IPS-15b (cell line): Measurements from ENCODE around the gene APOA1.
"Not testable (repeated sequence)": the region's sequence is repeated elsewhere in the genome, so short reads cannot be mapped to it uniquely, and the experiment has no call there.

Experiments used
- H3K27me3 ChIP-seq: one replicate; pipeline ENCODE4 v1.6.1; 2013; ENCODE audit warnings: low read length; ENCODE audit not compliant: control insufficient read depth, insufficient read depth
- H3K36me3 ChIP-seq: one replicate; pipeline ENCODE4 v1.6.1; 2013; ENCODE audit warnings: low read length; ENCODE audit not compliant: control insufficient read depth, insufficient read depth
- H3K4me1 ChIP-seq: one replicate; pipeline ENCODE4 v1.6.1; 2013; ENCODE audit warnings: mild to moderate bottlenecking, low read length; ENCODE audit not compliant: control insufficient read depth, insufficient read depth
- H3K4me3 ChIP-seq: one replicate; pipeline ENCODE4 v1.5.1; 2013; ENCODE audit warnings: low read depth, low read length
- H3K9ac ChIP-seq: one replicate; pipeline ENCODE4 v1.6.1; 2013; ENCODE audit warnings: low read depth, mild to moderate bottlenecking, low read length
- H3K9me3 ChIP-seq: one replicate; pipeline ENCODE4 v1.6.1; 2013; ENCODE audit warnings: mild to moderate bottlenecking, low read length; ENCODE audit not compliant: control insufficient read depth, insufficient read depth

Gene APOA1

GRCh38 chr11:116842117-116842516 lies 4.7 kb upstream of the APOA1 start:
- Histone ChIP-seq H3K9me3 (no peaks in the 10 kb centered on the region), H3K27me3 (no peaks in the 10 kb centered on the region), H3K9ac (no peak overlapping the region), H3K36me3 (peaks cover 22% of the 10 kb centered on the region), H3K4me3 (no peak overlapping the region), H3K4me1 (no peaks in the 10 kb centered on the region)

- H3K4me3 ChIP-seq = no peak overlapping the region
These were observed 3.4 kb upstream of the APOA1 start for GRCh38 chr11:116840746-116841296.

GRCh38 chr11:116840224-116840745 lies 2.9 kb upstream of the APOA1 start:
- Histone ChIP-seq H3K4me1 (no peaks in the 10 kb centered on the region), H3K9me3 (no peaks in the 10 kb centered on the region), H3K36me3 (peaks cover 7% of the 10 kb centered on the region), H3K9ac (no peak overlapping the region), H3K4me3 (no peak overlapping the region), H3K27me3 (no peaks in the 10 kb centered on the region)

More at GRCh38 chr11:116840746-116841296, 3.4 kb upstream of the APOA1 start:
- H3K36me3 ChIP-seq = peaks cover 9% of the 10 kb centered on the region
- H3K9me3 ChIP-seq = no peaks in the 10 kb centered on the region
- H3K4me1 ChIP-seq = no peaks in the 10 kb centered on the region
- H3K27me3 ChIP-seq = no peaks in the 10 kb centered on the region
- H3K9ac ChIP-seq = no peak overlapping the region

DNA sequence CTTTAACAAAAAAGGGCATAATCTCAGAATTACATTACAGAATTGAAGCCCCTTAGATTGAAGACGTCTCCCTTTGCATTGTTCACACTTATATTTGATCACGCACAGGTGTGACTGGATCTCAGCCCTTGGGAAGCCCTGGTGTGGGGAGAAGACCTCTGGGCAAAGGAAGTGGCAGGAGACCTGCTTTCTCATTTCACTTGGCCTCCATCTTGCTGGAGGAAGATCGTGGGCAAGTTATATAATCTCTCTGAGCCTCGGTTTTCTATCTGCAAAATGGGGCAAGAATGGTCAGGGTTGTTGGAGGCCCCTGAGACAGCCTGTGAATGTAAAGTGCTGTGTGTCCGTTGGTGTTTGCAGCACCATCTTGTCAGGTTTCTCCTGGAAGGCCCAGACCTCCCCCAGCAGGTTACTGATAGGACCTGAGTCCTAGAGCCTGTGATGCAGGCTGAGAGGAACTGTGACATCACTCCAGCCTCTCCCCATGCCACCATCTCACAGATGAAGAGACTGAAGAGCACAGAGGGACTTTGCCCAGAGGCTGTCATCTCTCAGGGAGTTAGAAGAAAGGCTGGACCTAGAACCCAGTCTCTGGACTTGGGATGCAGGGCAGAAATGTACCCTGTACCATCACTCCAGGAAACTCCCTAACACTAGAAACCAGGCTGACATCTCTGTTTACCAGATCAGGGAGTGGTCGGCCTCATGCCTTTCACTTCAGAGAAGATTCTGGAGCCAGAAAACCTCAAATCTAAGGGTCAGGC lies 1.1 kb upstream of the APOA1 start:
- H3K4me1 ChIP-seq = peaks cover 2% of the 10 kb centered on the region
- no peak overlapping the region for H3K4me3 ChIP-seq
- H3K36me3 ChIP-seq = no peaks in the 10 kb centered on the region
- H3K9ac ChIP-seq = no peak overlapping the region
- no peaks in the 10 kb centered on the region for H3K27me3 ChIP-seq
- no peaks in the 10 kb centered on the region for H3K9me3 ChIP-seq

DNA sequence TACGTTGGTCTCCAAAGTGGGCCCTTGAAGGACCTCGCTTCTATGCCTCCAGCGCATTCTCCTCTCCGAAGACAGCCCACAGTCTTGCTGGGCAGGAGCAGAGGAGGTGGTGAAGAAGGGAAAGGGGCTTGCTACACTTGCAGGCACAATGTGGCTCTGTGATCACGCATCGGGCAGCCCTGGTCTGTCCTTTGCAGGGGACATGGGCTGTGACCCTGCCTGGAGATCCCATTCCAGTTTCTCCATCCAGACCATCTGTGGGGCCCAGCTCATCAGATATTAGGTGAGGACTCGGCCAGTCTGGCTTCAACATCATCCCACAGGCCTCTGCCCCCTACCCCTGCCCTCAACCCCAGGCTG lies 810 bp downstream of the APOA1 start:
- Histone ChIP-seq H3K9ac (no peak overlapping the region), H3K4me1 (peaks cover 2% of the 10 kb centered on the region), H3K36me3 (no peaks in the 10 kb centered on the region), H3K4me3 (no peak overlapping the region), H3K27me3 (no peaks in the 10 kb centered on the region), H3K9me3 (no peaks in the 10 kb centered on the region)

DNA sequence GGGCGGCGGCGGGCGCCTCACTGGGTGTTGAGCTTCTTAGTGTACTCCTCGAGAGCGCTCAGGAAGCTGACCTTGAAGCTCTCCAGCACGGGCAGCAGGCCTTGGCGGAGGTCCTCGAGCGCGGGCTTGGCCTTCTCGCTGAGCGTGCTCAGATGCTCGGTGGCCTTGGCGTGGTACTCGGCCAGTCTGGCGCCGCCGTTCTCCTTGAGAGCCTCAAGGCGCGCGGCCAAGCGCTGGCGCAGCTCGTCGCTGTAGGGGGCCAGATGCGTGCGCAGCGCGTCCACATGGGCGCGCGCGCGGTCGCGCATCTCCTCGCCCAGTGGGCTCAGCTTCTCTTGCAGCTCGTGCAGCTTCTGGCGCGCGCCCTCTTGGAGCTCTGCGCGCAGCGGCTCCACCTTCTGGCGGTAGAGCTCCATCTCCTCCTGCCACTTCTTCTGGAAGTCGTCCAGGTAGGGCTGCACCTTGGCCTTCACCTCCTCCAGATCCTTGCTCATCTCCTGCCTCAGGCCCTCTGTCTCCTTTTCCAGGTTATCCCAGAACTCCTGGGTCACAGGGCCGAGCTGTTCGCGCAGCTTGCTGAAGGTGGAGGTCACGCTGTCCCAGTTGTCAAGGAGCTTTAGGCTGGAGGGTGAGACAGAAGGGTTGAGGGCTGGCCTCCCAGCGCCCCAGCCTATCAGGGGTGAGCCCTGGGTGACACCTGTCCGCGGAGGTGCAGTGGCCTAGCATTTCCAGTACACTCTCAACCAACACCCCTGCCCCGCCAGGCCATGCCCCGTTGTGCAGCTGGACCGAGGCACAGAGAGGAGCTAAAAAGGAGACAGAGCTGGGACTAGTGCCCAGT lies 1.4 kb downstream of the APOA1 start:
- Histone ChIP-seq H3K9ac (no peak overlapping the region), H3K4me3 (peak overlapping the region; percentile 53)

DNA sequence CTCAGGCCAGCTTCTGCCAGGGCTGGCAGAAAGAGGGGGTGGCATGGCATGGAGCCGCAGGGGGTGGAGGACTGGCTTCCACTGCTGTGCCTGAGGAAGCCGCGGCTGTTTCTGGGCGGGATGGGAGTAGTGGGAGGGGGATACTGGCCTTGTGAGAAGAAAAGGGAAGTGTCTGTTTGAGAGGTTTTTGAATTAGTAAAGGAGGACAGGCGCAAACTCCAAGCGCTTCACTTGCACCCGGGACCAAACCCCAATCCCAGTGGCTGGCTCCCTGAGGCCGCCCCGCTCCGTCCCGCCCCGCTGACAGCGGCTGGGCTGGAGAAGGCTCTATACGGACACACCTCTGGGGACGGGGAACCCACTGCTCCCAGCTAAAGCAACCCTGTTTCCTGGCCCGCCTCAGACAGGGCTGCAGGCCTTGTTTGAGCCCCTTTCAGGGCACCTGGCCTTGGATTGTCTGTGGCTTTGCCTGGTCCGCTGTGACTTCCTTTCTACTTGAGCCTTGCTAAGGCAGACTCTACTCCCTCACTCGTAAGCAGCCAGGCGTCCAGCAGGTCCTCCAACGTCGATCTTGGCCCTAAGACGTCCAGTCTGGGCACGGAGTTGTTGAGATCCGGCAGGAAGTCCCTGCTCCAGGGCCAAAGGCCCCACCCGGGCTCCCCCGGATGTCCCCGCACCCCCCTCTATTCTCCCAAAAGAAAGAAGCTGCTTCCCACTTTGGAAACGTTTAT lies 2.2 kb downstream of the APOA1 start:
- Histone ChIP-seq H3K9ac (no peak overlapping the region), H3K9me3 (no peaks in the 10 kb centered on the region), H3K36me3 (no peaks in the 10 kb centered on the region), H3K27me3 (no peaks in the 10 kb centered on the region), H3K4me3 (peak overlapping the region; percentile 53), H3K4me1 (peaks cover 2% of the 10 kb centered on the region)

More for the DNA sequence above, 1.4 kb downstream of the APOA1 start:
- H3K9me3 ChIP-seq = no peaks in the 10 kb centered on the region
- no peaks in the 10 kb centered on the region for H3K27me3 ChIP-seq
- H3K36me3 ChIP-seq = no peaks in the 10 kb centered on the region
- peaks cover 2% of the 10 kb centered on the region for H3K4me1 ChIP-seq

- not testable (repeated sequence) for H3K9me3 ChIP-seq, H3K4me3 ChIP-seq, H3K36me3 ChIP-seq, H3K27me3 ChIP-seq, H3K4me1 ChIP-seq, H3K9ac ChIP-seq
These were observed 2.8 kb downstream of the APOA1 start for GRCh38 chr11:116834535-116835041.

DNA sequence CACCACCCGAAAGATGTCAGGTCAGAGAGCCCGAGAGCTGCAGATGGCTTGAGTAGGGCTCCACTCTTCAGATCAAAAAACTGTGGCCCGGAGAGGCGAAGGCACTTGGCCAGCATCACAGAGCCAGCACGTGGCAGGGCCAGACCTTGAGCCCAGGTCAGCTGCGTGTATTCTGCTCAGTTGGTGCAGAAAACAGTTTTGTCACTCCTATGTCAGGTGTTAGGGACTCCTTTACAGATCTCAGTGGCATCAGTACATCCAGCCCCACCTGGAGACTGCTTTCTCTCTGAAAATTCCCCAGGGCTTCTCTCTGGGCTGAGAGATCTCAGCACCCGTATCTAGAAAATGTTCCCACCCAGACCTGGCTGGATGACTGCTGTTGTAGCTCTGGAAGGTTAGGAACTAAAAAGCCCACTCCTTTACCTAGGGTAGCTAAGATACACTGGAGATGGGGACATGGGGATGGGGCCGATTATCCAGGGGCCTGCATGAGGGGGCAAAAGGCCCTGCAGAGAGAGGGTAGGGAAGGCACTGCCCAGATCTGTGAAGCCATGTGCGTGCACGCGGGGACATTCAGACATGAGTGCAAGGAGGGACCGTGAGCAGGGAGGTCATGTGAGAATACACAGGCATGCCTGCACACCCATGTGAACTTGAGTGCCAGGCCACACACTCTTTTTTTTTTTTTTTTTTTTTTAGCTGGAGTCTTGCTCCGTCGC lies 3.4 kb downstream of the APOA1 start:
- H3K4me1 ChIP-seq = peaks cover 2% of the 10 kb centered on the region
- H3K36me3 ChIP-seq = no peaks in the 10 kb centered on the region
- no peaks in the 10 kb centered on the region for H3K9me3 ChIP-seq
- H3K4me3 ChIP-seq = no peak overlapping the region
- no peak overlapping the region for H3K9ac ChIP-seq
- no peaks in the 10 kb centered on the region for H3K27me3 ChIP-seq

DNA sequence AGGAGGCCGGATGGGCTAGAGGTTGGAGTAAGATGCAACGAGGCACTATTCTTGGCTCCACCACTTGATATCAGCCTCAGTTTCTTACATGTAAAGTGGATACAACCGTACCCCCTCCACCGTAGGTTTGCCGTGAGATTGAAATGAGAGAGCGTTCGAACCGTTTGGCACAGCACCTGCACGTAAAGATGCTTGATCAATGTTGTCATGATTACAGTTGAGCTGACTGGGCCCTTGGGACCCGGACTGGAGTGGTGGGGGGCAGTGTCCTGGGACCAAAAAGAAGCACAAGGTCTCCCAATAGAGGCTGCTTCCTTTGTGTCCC lies 4.0 kb downstream of the APOA1 start:
- Histone ChIP-seq H3K4me3 (no peak overlapping the region), H3K4me1 (peaks cover 2% of the 10 kb centered on the region), H3K36me3 (no peaks in the 10 kb centered on the region), H3K9ac (no peak overlapping the region), H3K27me3 (no peaks in the 10 kb centered on the region), H3K9me3 (no peaks in the 10 kb centered on the region)
